Aorta (tissue), 5 donors: ENCODE results near the gene ANKRD23. TPM values are rescaled to one million over a fixed set of nuclear protein-coding genes. Genes with fewer than 3 reads are reported as not detected.
A peak's percentile ranks its signal among the peaks of the same experiment; 100 is the strongest.
"Not testable (repeated sequence)": the region's sequence is repeated elsewhere in the genome, so short reads cannot be mapped to it uniquely, and the experiment has no call there.

Experiments
- ATAC-seq: fragments of 200-7000 bp; cut with Tn5 transposase; one replicate; pipeline ENCODE4 v1.9.1; 2022; ENCODE audit warnings: moderate library complexity; ENCODE audit not compliant: low FRiP score
- DNase-seq, 2 donors: peaks; one replicate each; pipeline ENCODE4 v3.0.0-alpha.2; 2020
- H3K27ac ChIP-seq, 2 donors: one replicate each; pipeline ENCODE4 v1.5.1; 2013; ENCODE audit warnings: low read length in 2 of 2, mild to moderate bottlenecking in 2 of 2, moderate library complexity in 2 of 2, control low read depth in 1 of 2, inconsistent platforms in 1 of 2, low read depth in 1 of 2
- H3K27me3 ChIP-seq, 2 donors: one replicate each; pipeline ENCODE4 v1.6.1; 2013; ENCODE audit warnings: control low read depth in 1 of 2, low read length in 1 of 2, mild to moderate bottlenecking in 1 of 2, moderate library complexity in 1 of 2; ENCODE audit not compliant: insufficient read depth in 2 of 2, control insufficient read depth in 1 of 2
- H3K36me3 ChIP-seq, 2 donors: one replicate each; pipeline ENCODE4 v1.6.1; 2013; ENCODE audit warnings: control low read depth in 1 of 2, low read length in 1 of 2, mild to moderate bottlenecking in 1 of 2; ENCODE audit not compliant: insufficient read depth in 2 of 2, control insufficient read depth in 1 of 2
- H3K4me1 ChIP-seq, 2 donors: one replicate each; pipeline ENCODE4 v1.6.1; 2013; ENCODE audit warnings: low read length in 2 of 2, control low read depth in 1 of 2, mild to moderate bottlenecking in 1 of 2, moderate library complexity in 1 of 2; ENCODE audit not compliant: insufficient read depth in 2 of 2, control insufficient read depth in 1 of 2
- H3K4me3 ChIP-seq, 2 donors: one replicate each; pipeline ENCODE4 v1.5.1; 2013; ENCODE audit warnings: low read length in 2 of 2, control low read depth in 1 of 2, mild to moderate bottlenecking in 1 of 2
- H3K9me3 ChIP-seq: one replicate; pipeline ENCODE4 v1.6.1; 2013; ENCODE audit warnings: mild to moderate bottlenecking, low read length; ENCODE audit not compliant: control insufficient read depth
- WGBS, 2 donors: extraction: QIAGEN DNeasy Blood & Tissue Kit; methylation state at CpG; one replicate each; pipeline ENCODE4 v1.1.7; 2013; 5-methylcytosine and 5-hydroxymethylcytosine counted together
- intact Hi-C, 2 donors: fragments of 100-400 bp; cut with DNase I; formaldehyde crosslinking; loops; one replicate each; pipeline versions ENCODE4 v1.14.2 to v1.15.0; 2022
- long read RNA-seq, 2 donors: library from polyadenylated mRNA; unstranded; transcript quantifications; one replicate each; pipeline ENCODE4 v2.0.0, GENCODE V29; 2020 to 2021
- polyA plus RNA-seq, 2 donors: library from polyadenylated mRNA; stranded (reverse); fragments of 200-250 nt; gene quantifications; one replicate each; pipeline ENCODE4 v1.2.3, GENCODE V29; 2013
- total RNA-seq, 2 donors: library from RNA; stranded (reverse); fragmentation: NEBNext Ultra II Directional; extraction: Animal tissue kit (Norgen Biotek cat#: 25700); gene quantifications; one replicate each; pipeline ENCODE4 v1.2.1, GENCODE V29; 2021
- donor health status: healthy with polysubstance abuse.
- donor health status: Bipolar disorder and iron deficiency.
- donor health status: DM: no; HTN: no; CAD: no.
- donor health status: DM: no; HTN: no; CAD: no.
- donor health status: DM: yes; HTN: yes; CAD: no.

The ANKRD23 gene
- 1 to 10 TPM; 4.6 to 5.4 TPM for total RNA-seq
- 1 to 10 TPM in 1 of 2 donors, not detected in 1; 5.3 TPM for polyA plus RNA-seq
- long read RNA-seq, donor 1, partial matches to known transcripts: 0 of 14 reads
- long read RNA-seq, donor 1, other reads (novel, unspliced or antisense): 14 of 14 reads
- long read RNA-seq, donor 2, partial matches to known transcripts: 1 of 10 reads
- long read RNA-seq, donor 2, other reads (novel, unspliced or antisense): 9 of 10 reads

DNA sequence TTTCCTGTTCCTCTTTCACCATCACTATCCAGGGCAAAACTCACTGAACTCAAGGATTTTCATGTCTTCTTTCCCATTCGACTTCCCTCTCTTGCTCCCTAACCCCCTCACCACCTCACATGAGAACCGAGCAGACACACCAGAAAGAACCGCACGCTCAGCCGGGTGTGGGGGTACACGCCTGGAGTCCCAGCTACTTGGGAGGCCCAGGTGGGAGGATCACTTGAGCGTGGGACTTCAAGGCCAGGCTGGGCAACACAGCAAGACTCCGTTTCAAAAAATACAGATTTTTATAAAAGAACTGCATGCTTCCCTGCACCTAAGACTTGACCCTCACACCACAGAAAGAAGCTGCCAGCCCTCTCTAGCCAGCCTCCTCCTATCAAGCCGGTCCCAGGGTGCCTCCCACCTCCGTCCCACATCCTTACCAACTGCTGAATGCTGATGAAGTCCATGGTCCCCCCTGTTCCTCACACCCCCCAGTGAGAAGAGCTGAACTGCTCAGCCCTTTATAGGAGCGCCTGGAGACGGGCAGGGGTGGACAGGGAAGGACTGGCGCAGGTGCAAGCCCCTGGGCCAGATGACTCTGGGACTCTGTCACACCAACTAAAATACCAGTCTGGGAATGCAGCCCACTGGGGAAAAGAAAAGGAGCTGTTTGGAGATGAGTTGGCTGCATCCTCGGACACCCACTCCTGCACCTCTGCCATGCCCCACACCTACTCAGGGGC lies at the start of gene ANKRD23:
Gene ANKRD23 (minus strand): TSS at position 484 of the 731 bp plus-strand sequence. CDS start 29 bp downstream, at position 455.
- no peak within 1 kb of the TSS for H3K27ac ChIP-seq

GRCh38 chr2:96891591-96892333 lies 47.9 kb upstream of the ANKRD23 start:
- Histone ChIP-seq H3K4me1 (no peaks in the 10 kb centered on the region), H3K36me3 (no peaks in the 10 kb centered on the region), H3K4me3 (no peak overlapping the region), H3K27ac (peak overlapping the region in 1 of 2 donors; percentile 58), H3K27me3 (no peaks in the 10 kb centered on the region), H3K9me3 (no peaks in the 10 kb centered on the region)
- ATAC-seq (peak; percentile 66), DNase-seq (peak in 1 of 2 donors; percentile 82)
- intact Hi-C loops: loop anchor here in 1 of 2 donors (1.0 kb wide), 1 partner anchor 15 kb away; no protein-coding TSS in a partner anchor
- WGBS, 2 donors: 36 to 48% methylated on average over 11 of the region's 11 CpGs

More for the DNA sequence above, at the start of gene ANKRD23:
- intact Hi-C loops: no loop called here
- 92 to 95% methylated on average over 14 of the region's 14 CpGs for WGBS, 2 donors
- Histone ChIP-seq H3K4me3 (no peak within 1 kb of the TSS), H3K36me3 (peaks cover 0 to 2% of the 10 kb centered on the region in 2 donors), H3K4me1 (no peaks in the 10 kb centered on the region), H3K9me3 (no peaks in the 10 kb centered on the region), H3K27me3 (no peaks in the 10 kb centered on the region)
- DNase-seq (no peak), ATAC-seq (no peak)

GRCh38 chr2:96890726-96891385 lies 47.0 kb upstream of the ANKRD23 start:
- WGBS, 2 donors: 12 to 20% methylated on average over 6 of the region's 6 CpGs
- no peaks in the 10 kb centered on the region for H3K4me1 ChIP-seq
- ATAC-seq (no peak), DNase-seq (no peak)
- H3K4me3 ChIP-seq: no peak overlapping the region
- H3K27ac ChIP-seq: peak overlapping the region; percentile 28 to 58
- H3K36me3 ChIP-seq: no peaks in the 10 kb centered on the region
- intact Hi-C loops: loop anchor here in 1 of 2 donors (1.0 kb wide), 1 partner anchor 15 kb away; no protein-coding TSS in a partner anchor
- no peaks in the 10 kb centered on the region for H3K27me3 ChIP-seq
- no peaks in the 10 kb centered on the region for H3K9me3 ChIP-seq

- DNase-seq: no peak
- Histone ChIP-seq H3K9me3 (no peaks in the 10 kb centered on the region), H3K4me1 (no peaks in the 10 kb centered on the region), H3K27me3 (no peaks in the 10 kb centered on the region), H3K27ac (no peak overlapping the region), H3K36me3 (no peaks in the 10 kb centered on the region), H3K4me3 (no peak overlapping the region)
- ATAC-seq: no peak
- WGBS, 2 donors: 83 to 87% methylated on average over 7 of the region's 7 CpGs
- intact Hi-C loops: no loop called here
Measured at GRCh38 chr2:96890252-96890651, 46.4 kb upstream of the ANKRD23 start.

GRCh38 chr2:96889502-96889901 lies 45.7 kb upstream of the ANKRD23 start:
- H3K9me3 ChIP-seq, ATAC-seq, H3K27me3 ChIP-seq, DNase-seq, intact Hi-C loops, H3K4me1 ChIP-seq, H3K36me3 ChIP-seq, H3K4me3 ChIP-seq, H3K27ac ChIP-seq: not testable (repeated sequence)
- 96% methylated on average over 5 of the region's 5 CpGs for WGBS, 2 donors

DNA sequence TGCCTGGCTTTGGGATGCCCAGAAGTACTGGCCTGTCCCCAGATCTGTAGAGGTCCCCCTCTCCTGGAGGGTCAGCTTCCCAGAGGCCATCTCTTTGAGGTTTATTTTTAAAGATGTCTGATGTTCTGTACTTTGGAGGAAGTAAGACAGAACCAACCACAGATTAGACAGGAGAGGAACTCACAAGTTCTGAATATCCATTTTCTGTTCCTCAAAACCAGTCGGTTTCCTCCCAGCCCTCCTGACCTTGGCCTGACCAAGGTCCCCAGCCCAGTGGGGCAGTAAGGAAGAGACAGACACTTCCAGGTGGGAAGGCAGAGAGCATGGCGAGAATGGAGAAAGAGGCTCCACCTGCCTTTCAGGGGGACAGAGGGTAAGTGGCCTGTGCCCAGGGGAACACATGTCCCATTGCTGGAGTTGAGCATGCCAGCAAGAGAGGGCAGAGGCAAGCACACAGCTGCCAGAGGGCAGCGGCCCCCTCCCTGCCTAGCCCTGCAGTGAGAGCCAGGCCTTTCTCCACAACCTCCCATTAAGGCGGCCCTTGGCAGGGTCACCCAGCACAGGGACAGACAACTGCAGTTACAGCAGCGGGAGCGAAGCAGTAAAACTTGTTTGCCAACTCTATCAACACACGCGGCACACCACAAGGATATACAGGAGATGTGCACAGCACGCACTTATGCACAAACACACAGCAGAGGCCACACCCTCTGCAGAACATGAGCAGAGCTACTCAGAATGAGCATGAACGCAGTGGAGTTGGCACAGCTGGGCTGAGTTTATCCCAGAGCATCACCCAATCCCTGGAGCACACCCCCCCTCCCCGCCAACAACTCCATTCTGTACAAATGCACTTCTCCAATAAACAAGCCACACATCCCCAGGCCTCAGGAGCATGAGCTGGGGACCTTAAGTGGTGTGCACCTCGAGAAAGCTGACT lies 44.5 kb upstream of the ANKRD23 start:
- peak overlapping the region; percentile 40 to 55 for H3K27ac ChIP-seq

DNA sequence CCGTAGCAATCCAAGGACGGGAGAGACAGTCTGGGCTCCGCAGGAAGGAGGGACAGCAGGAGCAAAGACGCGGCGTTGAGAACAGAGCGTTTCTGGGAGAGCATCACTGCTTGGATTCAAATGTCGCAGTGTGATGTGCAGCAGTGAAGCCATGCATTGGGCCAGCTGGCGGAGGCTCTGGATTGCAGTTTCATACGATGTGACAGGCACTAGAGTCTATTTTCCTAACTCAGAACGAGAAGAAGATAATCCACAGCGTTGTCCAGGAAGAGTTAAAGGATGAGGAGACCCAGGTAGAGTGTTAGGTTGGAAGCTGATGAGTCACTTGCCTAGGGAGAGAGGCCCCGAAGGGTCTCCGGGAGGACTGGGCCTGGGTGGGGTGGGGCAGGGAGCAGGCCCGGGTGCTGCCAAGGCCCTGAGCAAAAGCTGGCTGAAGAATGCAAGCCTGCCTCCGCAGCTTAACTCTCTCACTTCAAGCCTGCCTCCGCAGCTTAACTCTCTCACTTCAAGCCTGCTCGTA lies 43.7 kb upstream of the ANKRD23 start:
- H3K36me3 ChIP-seq: no peaks in the 10 kb centered on the region
- H3K27ac ChIP-seq: peak overlapping the region in 1 of 2 donors; percentile 55
- intact Hi-C loops: loop anchor here in 1 of 2 donors (2.0 kb wide), 1 partner anchor 19 kb away; no protein-coding TSS in a partner anchor
- H3K27me3 ChIP-seq: no peaks in the 10 kb centered on the region
- 4 to 5% methylated on average over 18 of the region's 18 CpGs for WGBS, 2 donors
- no peak overlapping the region for H3K4me3 ChIP-seq
- peak; percentile 78 for ATAC-seq
- DNase-seq: peak in 1 of 2 donors; percentile 76
- no peaks in the 10 kb centered on the region for H3K4me1 ChIP-seq
- no peaks in the 10 kb centered on the region for H3K9me3 ChIP-seq

More for the DNA sequence above, 44.5 kb upstream of the ANKRD23 start:
- intact Hi-C loops: no loop called here
- no peaks in the 10 kb centered on the region for H3K27me3 ChIP-seq
- 22 to 23% methylated on average over 12 of the region's 12 CpGs for WGBS, 2 donors
- ATAC-seq: peak; percentile 6
- no peaks in the 10 kb centered on the region for H3K36me3 ChIP-seq
- no peaks in the 10 kb centered on the region for H3K4me1 ChIP-seq
- DNase-seq: no peak
- H3K9me3 ChIP-seq: no peaks in the 10 kb centered on the region
- no peak overlapping the region for H3K4me3 ChIP-seq
